ENCODE measurements around the gene SRGAP3. TPM values are rescaled to one million over a fixed set of nuclear protein-coding genes. Genes with fewer than 3 reads are reported as not detected.

The SRGAP3 gene
- total and polyA plus RNA-seq, 3 donors from 2014 or later = 16.5 to 65.9 (median 58.5) TPM

DNA sequence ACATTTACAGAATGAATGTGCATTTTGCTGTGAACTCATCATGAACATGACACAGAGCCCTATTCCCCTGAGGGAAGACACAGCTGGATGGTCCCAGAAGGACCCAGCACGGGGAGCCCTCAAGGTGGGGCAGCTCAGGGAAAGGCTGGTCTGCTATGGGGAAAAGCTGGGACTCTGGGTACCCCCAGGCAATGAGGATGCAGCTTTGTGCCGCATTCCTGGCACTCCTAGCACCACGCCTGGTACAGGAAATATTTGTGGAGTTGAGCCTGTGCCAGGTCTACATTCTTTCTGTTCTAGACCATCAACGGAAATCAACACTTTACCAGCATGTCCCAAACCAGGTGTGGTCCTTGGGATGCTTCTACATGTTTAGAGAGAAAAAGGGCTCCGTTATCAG lies 74.0 kb downstream of the SRGAP3 start:
- DNase-seq = no peak
- H3K4me3 ChIP-seq = no peak overlapping the region
- WGBS, 2 donors = 86% methylated on average over 3 to 5 of the region's 5 CpGs
- TF ChIP-seq, protein P1, sequence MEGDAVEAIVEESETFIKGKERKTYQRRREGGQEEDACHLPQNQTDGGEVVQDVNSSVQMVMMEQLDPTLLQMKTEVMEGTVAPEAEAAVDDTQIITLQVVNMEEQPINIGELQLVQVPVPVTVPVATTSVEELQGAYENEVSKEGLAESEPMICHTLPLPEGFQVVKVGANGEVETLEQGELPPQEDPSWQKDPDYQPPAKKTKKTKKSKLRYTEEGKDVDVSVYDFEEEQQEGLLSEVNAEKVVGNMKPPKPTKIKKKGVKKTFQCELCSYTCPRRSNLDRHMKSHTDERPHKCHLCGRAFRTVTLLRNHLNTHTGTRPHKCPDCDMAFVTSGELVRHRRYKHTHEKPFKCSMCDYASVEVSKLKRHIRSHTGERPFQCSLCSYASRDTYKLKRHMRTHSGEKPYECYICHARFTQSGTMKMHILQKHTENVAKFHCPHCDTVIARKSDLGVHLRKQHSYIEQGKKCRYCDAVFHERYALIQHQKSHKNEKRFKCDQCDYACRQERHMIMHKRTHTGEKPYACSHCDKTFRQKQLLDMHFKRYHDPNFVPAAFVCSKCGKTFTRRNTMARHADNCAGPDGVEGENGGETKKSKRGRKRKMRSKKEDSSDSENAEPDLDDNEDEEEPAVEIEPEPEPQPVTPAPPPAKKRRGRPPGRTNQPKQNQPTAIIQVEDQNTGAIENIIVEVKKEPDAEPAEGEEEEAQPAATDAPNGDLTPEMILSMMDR (IDR thresholded peaks at IDR 0.05) = no peak
- TF ChIP-seq POLR2A (IDR thresholded peaks at IDR 0.05) = no peak
- intact Hi-C loops (cut with DNase I; ENCODE audit: low total_unique reads) = no loop called here
- no peaks in the 10 kb centered on the region for H3K36me3 ChIP-seq (ENCODE audit: low read depth, missing control alignments)
- H3K27me3 ChIP-seq = no peaks in the 10 kb centered on the region
- H3K4me1 ChIP-seq = no peaks in the 10 kb centered on the region
- no peaks in the 10 kb centered on the region for H3K9me3 ChIP-seq
- H3K27ac ChIP-seq = no peak overlapping the region

DNA sequence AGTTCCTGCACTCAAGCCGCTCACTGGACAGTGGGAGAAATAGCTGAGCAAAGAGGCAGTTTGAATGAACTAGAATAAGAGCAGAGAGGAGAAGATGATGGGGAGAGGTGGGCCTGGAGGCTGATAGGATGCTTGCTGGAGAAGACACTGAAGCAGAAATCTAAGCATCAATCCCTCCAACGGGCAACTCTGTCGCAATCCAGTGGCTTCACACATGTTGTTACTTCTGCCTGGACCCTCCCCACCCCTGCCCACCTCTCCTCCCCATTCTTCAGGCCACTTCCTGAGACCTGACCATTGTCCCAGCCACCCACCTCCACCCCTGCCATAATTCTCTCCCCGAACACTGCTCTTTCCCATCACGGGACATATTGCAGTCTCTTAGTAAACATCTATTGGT lies 76.0 kb downstream of the SRGAP3 start:
- Histone ChIP-seq H3K27ac (no peak overlapping the region), H3K36me3 (ENCODE audit: low read depth, missing control alignments) (no peaks in the 10 kb centered on the region), H3K27me3 (no peaks in the 10 kb centered on the region), H3K9me3 (no peaks in the 10 kb centered on the region), H3K4me1 (no peaks in the 10 kb centered on the region), H3K4me3 (no peak overlapping the region)
- DNase-seq = no peak
- intact Hi-C loops (cut with DNase I; ENCODE audit: low total_unique reads) = no loop called here
- TF ChIP-seq, protein P1 (IDR thresholded peaks at IDR 0.05) = no peak
- no peak for TF ChIP-seq POLR2A (IDR thresholded peaks at IDR 0.05)
- 76% methylated on average over 5 of the region's 5 CpGs for WGBS, 2 donors

DNA sequence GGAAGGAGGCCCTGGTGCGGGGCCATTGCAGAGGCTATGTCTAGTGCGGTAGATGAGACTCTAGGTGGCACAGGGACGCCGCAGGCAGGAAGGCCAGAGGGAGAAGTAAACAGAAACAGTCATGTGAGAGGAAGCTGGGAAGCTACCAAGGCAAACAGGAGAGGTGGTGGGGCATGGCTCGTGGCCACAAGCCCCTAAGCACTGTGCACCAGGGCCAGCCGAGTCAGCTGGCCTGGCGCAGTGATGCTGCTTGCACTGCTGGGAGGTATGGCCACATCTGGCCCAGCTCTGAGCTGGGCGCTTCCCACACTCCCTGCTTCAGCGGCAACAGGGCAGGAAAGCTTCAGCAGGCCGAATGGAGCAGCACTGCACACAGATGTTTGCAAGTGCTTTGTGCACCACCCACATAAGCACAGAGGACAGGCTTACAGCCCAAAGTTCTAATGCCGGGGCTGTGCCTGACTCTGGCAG lies 76.6 kb downstream of the SRGAP3 start:
- no peaks in the 10 kb centered on the region for H3K27me3 ChIP-seq
- H3K9me3 ChIP-seq = no peaks in the 10 kb centered on the region
- no peak overlapping the region for H3K27ac ChIP-seq
- H3K4me1 ChIP-seq = no peaks in the 10 kb centered on the region
- H3K36me3 ChIP-seq (ENCODE audit: low read depth, missing control alignments) = no peaks in the 10 kb centered on the region
- TF ChIP-seq POLR2A (IDR thresholded peaks at IDR 0.05) = no peak
- TF ChIP-seq, protein P1 (IDR thresholded peaks at IDR 0.05) = no peak
- no peak overlapping the region for H3K4me3 ChIP-seq
- DNase-seq = no peak
- intact Hi-C loops (cut with DNase I; ENCODE audit: low total_unique reads) = no loop called here
- WGBS, 2 donors = 46 to 50% methylated on average over 8 to 11 of the region's 11 CpGs

DNA sequence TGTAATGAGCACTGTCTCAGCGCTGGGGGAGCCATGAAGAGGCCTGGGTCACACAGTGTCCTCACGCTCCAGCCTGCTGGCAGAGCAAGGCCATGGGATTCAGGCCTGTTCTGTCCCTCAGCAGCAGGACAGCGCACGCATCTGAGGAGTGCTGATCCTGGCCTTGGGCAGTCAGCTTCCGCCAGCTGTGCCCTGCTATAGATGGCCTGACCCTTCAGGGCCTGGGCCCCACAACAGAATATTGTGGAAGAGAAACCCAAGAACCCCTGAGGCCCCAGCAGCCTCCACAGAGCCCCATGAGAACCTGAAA lies 78.6 kb downstream of the SRGAP3 start:
- 77% methylated on average over 5 of the region's 5 CpGs; no CpG with 5 or more reads in 1 of the 2 donors for WGBS, 2 donors

More for the DNA sequence above, 78.6 kb downstream of the SRGAP3 start:
- H3K27me3 ChIP-seq = no peaks in the 10 kb centered on the region
- no peaks in the 10 kb centered on the region for H3K36me3 ChIP-seq (ENCODE audit: low read depth, missing control alignments)
- no peaks in the 10 kb centered on the region for H3K4me1 ChIP-seq
- no peak overlapping the region for H3K4me3 ChIP-seq
- H3K27ac ChIP-seq = no peak overlapping the region
- DNase-seq = no peak
- intact Hi-C loops (cut with DNase I; ENCODE audit: low total_unique reads) = no loop called here
- H3K9me3 ChIP-seq = no peaks in the 10 kb centered on the region
- no peak for TF ChIP-seq POLR2A (IDR thresholded peaks at IDR 0.05)
- TF ChIP-seq, protein P1 (IDR thresholded peaks at IDR 0.05) = no peak

Measured in testis (tissue), 3 donors.